Hindlimb muscle (tissue), 1 donor: ENCODE results near the gene SAMD4A. TPM values are rescaled to one million over a fixed set of nuclear protein-coding genes. Genes with fewer than 3 reads are reported as not detected.

ENCODE experiments used
- DNase-seq: peaks from one replicate; pipeline ENCODE4 v3.0.0-alpha.2; 2013
- polyA plus RNA-seq: library from polyadenylated mRNA; unstranded; fragments of 120-200 nt; gene quantifications from one replicate; pipeline ENCODE4 v1.2.1, GENCODE V29; 2013; ENCODE audit not compliant: insufficient read length

SAMD4A gene
- polyA plus RNA-seq, 1 donor: 63.5 TPM

- DNase-seq: no peak
Observed at GRCh38 chr14:54838931-54839512, 272.1 kb downstream of the SAMD4A start.

- DNase-seq: no peak
Observed at GRCh38 chr14:54839701-54840119, 272.8 kb downstream of the SAMD4A start.

- no peak for DNase-seq
Observed at GRCh38 chr14:54840336-54840735, 273.4 kb downstream of the SAMD4A start.

- no peak for DNase-seq
Observed at GRCh38 chr14:54840798-54841197, 273.9 kb downstream of the SAMD4A start.

Other genes starting within 250 kb of the SAMD4A start
- gene CDKN3, start 170.1 kb upstream of the SAMD4A start, polyA plus RNA-seq: 20.2 TPM
- gene CNIH1, start 125.8 kb upstream of the SAMD4A start, polyA plus RNA-seq: 155 TPM
- gene GMFB, start 78.1 kb upstream of the SAMD4A start, polyA plus RNA-seq: 40.7 TPM
- gene CGRRF1, start 57.2 kb upstream of the SAMD4A start, polyA plus RNA-seq: 14.9 TPM